ENCODE data around the gene LRRC73.

Gene LRRC73

GRCh38 chr6:43493833-43494232, 16.3 kb downstream of the LRRC73 start:
- H3K4me1 ChIP-seq (ENCODE audit: control insufficient read depth, insufficient read depth, low read length, poor library complexity, severe bottlenecking) = peaks cover 14% of the 10 kb centered on the region
- H3K27me3 ChIP-seq (replicated peaks; ENCODE audit: control insufficient read depth, insufficient read depth, low read length, poor library complexity, severe bottlenecking) = no peaks in the 10 kb centered on the region
- no peak overlapping the region for H3K27ac ChIP-seq (ENCODE audit: insufficient read depth, low read length, poor library complexity, severe bottlenecking)

GRCh38 chr6:43493230-43493629, 16.9 kb downstream of the LRRC73 start:
- Histone ChIP-seq H3K27ac (ENCODE audit: insufficient read depth, low read length, poor library complexity, severe bottlenecking) (no peak overlapping the region), H3K36me3 (ENCODE audit: control insufficient read depth, insufficient read depth, low read length) (peaks cover 11% of the 10 kb centered on the region), H3K4me1 (ENCODE audit: control insufficient read depth, insufficient read depth, low read length, poor library complexity, severe bottlenecking) (peaks cover 14% of the 10 kb centered on the region), H3K27me3 (replicated peaks; ENCODE audit: control insufficient read depth, insufficient read depth, low read length, poor library complexity, severe bottlenecking) (no peaks in the 10 kb centered on the region), H3K4me3 (ENCODE audit: insufficient read depth, low read depth, low read length, poor library complexity, severe bottlenecking) (no peak overlapping the region), H3K9me3 (ENCODE audit: control insufficient read depth, low read length) (no peaks in the 10 kb centered on the region)
- no peak for DNase-seq

More at GRCh38 chr6:43493833-43494232, 16.3 kb downstream of the LRRC73 start:
- H3K9me3 ChIP-seq (ENCODE audit: control insufficient read depth, low read length) = no peaks in the 10 kb centered on the region
- peaks cover 12% of the 10 kb centered on the region for H3K36me3 ChIP-seq (ENCODE audit: control insufficient read depth, insufficient read depth, low read length)
- no peak for DNase-seq
- H3K4me3 ChIP-seq (ENCODE audit: insufficient read depth, low read depth, low read length, poor library complexity, severe bottlenecking) = no peak overlapping the region

- Histone ChIP-seq H3K36me3 (ENCODE audit: control insufficient read depth, insufficient read depth, low read length) (peaks cover 10% of the 10 kb centered on the region), H3K27ac (ENCODE audit: insufficient read depth, low read length, poor library complexity, severe bottlenecking) (no peak overlapping the region), H3K9me3 (ENCODE audit: control insufficient read depth, low read length) (no peaks in the 10 kb centered on the region), H3K4me3 (ENCODE audit: insufficient read depth, low read depth, low read length, poor library complexity, severe bottlenecking) (no peak overlapping the region), H3K27me3 (replicated peaks; ENCODE audit: control insufficient read depth, insufficient read depth, low read length, poor library complexity, severe bottlenecking) (no peaks in the 10 kb centered on the region), H3K4me1 (ENCODE audit: control insufficient read depth, insufficient read depth, low read length, poor library complexity, severe bottlenecking) (peaks cover 14% of the 10 kb centered on the region)
- no peak for DNase-seq
Observed at GRCh38 chr6:43492673-43493072, 17.5 kb downstream of the LRRC73 start.

GRCh38 chr6:43491750-43492661, 18.1 kb downstream of the LRRC73 start:
- no peak for DNase-seq

GRCh38 chr6:43490523-43490939, 19.6 kb downstream of the LRRC73 start:
- H3K4me1 ChIP-seq (ENCODE audit: control insufficient read depth, insufficient read depth, low read length, poor library complexity, severe bottlenecking) = peaks cover 10% of the 10 kb centered on the region
- H3K27me3 ChIP-seq (replicated peaks; ENCODE audit: control insufficient read depth, insufficient read depth, low read length, poor library complexity, severe bottlenecking) = no peaks in the 10 kb centered on the region
- no peak overlapping the region for H3K27ac ChIP-seq (ENCODE audit: insufficient read depth, low read length, poor library complexity, severe bottlenecking)
- no peaks in the 10 kb centered on the region for H3K9me3 ChIP-seq (ENCODE audit: control insufficient read depth, low read length)
- no peak for DNase-seq
- peaks cover 10% of the 10 kb centered on the region for H3K36me3 ChIP-seq (ENCODE audit: control insufficient read depth, insufficient read depth, low read length)
- H3K4me3 ChIP-seq (ENCODE audit: insufficient read depth, low read depth, low read length, poor library complexity, severe bottlenecking) = no peak overlapping the region

More at GRCh38 chr6:43491750-43492661, 18.1 kb downstream of the LRRC73 start:
- Histone ChIP-seq H3K4me3 (ENCODE audit: insufficient read depth, low read depth, low read length, poor library complexity, severe bottlenecking) (no peak overlapping the region), H3K36me3 (ENCODE audit: control insufficient read depth, insufficient read depth, low read length) (peaks cover 10% of the 10 kb centered on the region), H3K4me1 (ENCODE audit: control insufficient read depth, insufficient read depth, low read length, poor library complexity, severe bottlenecking) (peaks cover 14% of the 10 kb centered on the region), H3K9me3 (ENCODE audit: control insufficient read depth, low read length) (no peaks in the 10 kb centered on the region), H3K27ac (ENCODE audit: insufficient read depth, low read length, poor library complexity, severe bottlenecking) (no peak overlapping the region), H3K27me3 (replicated peaks; ENCODE audit: control insufficient read depth, insufficient read depth, low read length, poor library complexity, severe bottlenecking) (no peaks in the 10 kb centered on the region)

GRCh38 chr6:43489277-43490072, 20.7 kb downstream of the LRRC73 start:
- H3K36me3 ChIP-seq (ENCODE audit: control insufficient read depth, insufficient read depth, low read length) = peaks cover 10% of the 10 kb centered on the region
- no peak overlapping the region for H3K4me3 ChIP-seq (ENCODE audit: insufficient read depth, low read depth, low read length, poor library complexity, severe bottlenecking)
- no peaks in the 10 kb centered on the region for H3K4me1 ChIP-seq (ENCODE audit: control insufficient read depth, insufficient read depth, low read length, poor library complexity, severe bottlenecking)
- H3K9me3 ChIP-seq (ENCODE audit: control insufficient read depth, low read length) = no peaks in the 10 kb centered on the region
- H3K27ac ChIP-seq (ENCODE audit: insufficient read depth, low read length, poor library complexity, severe bottlenecking) = no peak overlapping the region
- no peaks in the 10 kb centered on the region for H3K27me3 ChIP-seq (replicated peaks; ENCODE audit: control insufficient read depth, insufficient read depth, low read length, poor library complexity, severe bottlenecking)
- no peak for DNase-seq

- Histone ChIP-seq H3K4me3 (ENCODE audit: insufficient read depth, low read depth, low read length, poor library complexity, severe bottlenecking) (no peak overlapping the region), H3K27ac (ENCODE audit: insufficient read depth, low read length, poor library complexity, severe bottlenecking) (no peak overlapping the region)
Observed at GRCh38 chr6:43488667-43489276, 21.4 kb downstream of the LRRC73 start.

GRCh38 chr6:43481591-43482236, 28.4 kb downstream of the LRRC73 start:
- no peak for DNase-seq
- Histone ChIP-seq H3K4me1 (ENCODE audit: control insufficient read depth, insufficient read depth, low read length, poor library complexity, severe bottlenecking) (peaks cover 13% of the 10 kb centered on the region), H3K27ac (ENCODE audit: insufficient read depth, low read length, poor library complexity, severe bottlenecking) (no peak overlapping the region), H3K36me3 (ENCODE audit: control insufficient read depth, insufficient read depth, low read length) (peaks cover 4% of the 10 kb centered on the region), H3K9me3 (ENCODE audit: control insufficient read depth, low read length) (no peaks in the 10 kb centered on the region), H3K27me3 (replicated peaks; ENCODE audit: control insufficient read depth, insufficient read depth, low read length, poor library complexity, severe bottlenecking) (no peaks in the 10 kb centered on the region), H3K4me3 (ENCODE audit: insufficient read depth, low read depth, low read length, poor library complexity, severe bottlenecking) (no peak overlapping the region)

More at GRCh38 chr6:43488667-43489276, 21.4 kb downstream of the LRRC73 start:
- no peak for DNase-seq
- no peaks in the 10 kb centered on the region for H3K27me3 ChIP-seq (replicated peaks; ENCODE audit: control insufficient read depth, insufficient read depth, low read length, poor library complexity, severe bottlenecking)
- no peaks in the 10 kb centered on the region for H3K4me1 ChIP-seq (ENCODE audit: control insufficient read depth, insufficient read depth, low read length, poor library complexity, severe bottlenecking)
- H3K9me3 ChIP-seq (ENCODE audit: control insufficient read depth, low read length) = no peaks in the 10 kb centered on the region
- peaks cover 10% of the 10 kb centered on the region for H3K36me3 ChIP-seq (ENCODE audit: control insufficient read depth, insufficient read depth, low read length)

GRCh38 chr6:43481075-43481474, 29.1 kb downstream of the LRRC73 start:
- Histone ChIP-seq H3K4me3 (ENCODE audit: insufficient read depth, low read depth, low read length, poor library complexity, severe bottlenecking) (no peak overlapping the region), H3K36me3 (ENCODE audit: control insufficient read depth, insufficient read depth, low read length) (peaks cover 4% of the 10 kb centered on the region), H3K9me3 (ENCODE audit: control insufficient read depth, low read length) (no peaks in the 10 kb centered on the region), H3K27ac (ENCODE audit: insufficient read depth, low read length, poor library complexity, severe bottlenecking) (no peak overlapping the region), H3K4me1 (ENCODE audit: control insufficient read depth, insufficient read depth, low read length, poor library complexity, severe bottlenecking) (peaks cover 14% of the 10 kb centered on the region), H3K27me3 (replicated peaks; ENCODE audit: control insufficient read depth, insufficient read depth, low read length, poor library complexity, severe bottlenecking) (no peaks in the 10 kb centered on the region)
- no peak for DNase-seq

Data from effector memory CD4-positive, alpha-beta T cell (primary cell).